ES-I3 (cell line): ENCODE data around the gene SDF4.
"Not testable (repeated sequence)": the region's sequence is repeated elsewhere in the genome, so short reads cannot be mapped to it uniquely, and the experiment has no call there.

Experiments used
- H3K36me3 ChIP-seq: 2 replicates; pipeline ENCODE4 v1.6.1; 2013; ENCODE audit warnings: mild to moderate bottlenecking, low read length, control low read depth, moderate library complexity; ENCODE audit not compliant: insufficient read depth
- H3K4me1 ChIP-seq: 2 replicates; pipeline ENCODE4 v1.6.1; 2013; ENCODE audit warnings: mild to moderate bottlenecking, control low read depth, low read length; ENCODE audit not compliant: insufficient read depth
- H3K9ac ChIP-seq: 2 replicates; pipeline ENCODE4 v1.6.1; 2013; ENCODE audit warnings: low read depth, mild to moderate bottlenecking, low read length, moderate library complexity
- H3K9me3 ChIP-seq: 2 replicates; pipeline ENCODE4 v1.6.1; 2013; ENCODE audit warnings: mild to moderate bottlenecking, low read length, moderate library complexity; ENCODE audit not compliant: control insufficient read depth, insufficient read depth

SDF4 gene

DNA sequence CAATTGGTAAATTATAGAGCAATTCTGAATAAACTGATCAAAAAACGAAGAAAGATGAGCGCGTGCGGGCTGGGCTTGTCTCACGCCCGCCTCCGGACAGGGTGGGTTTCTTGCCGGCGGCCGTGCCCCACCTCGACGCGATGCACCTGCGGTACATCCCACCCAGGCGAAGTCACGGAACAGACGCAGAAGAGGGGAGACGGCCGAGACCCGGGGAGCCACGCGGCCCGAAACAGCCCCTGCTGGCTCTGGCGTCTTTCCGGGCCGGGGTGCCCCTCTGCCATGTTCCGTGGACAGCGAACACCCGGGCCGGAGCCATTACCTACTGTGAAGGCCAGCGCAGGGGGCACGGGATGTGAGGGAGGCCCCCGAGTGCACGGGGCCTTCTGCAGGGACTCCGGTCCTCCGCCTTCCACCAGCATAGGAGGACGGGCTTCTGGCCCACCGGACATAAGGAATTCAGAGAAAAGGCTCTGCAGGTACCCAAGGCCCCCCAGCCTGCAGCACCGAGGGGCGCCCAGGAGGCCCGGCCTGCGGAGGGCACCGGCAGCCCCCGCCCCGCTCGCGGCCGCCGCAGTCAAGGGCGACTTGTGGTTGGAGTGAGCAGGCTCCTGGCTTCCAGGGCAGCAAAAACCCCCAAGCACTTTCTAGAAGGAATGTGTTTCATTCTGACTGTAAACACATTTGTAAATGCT lies 22.3 kb upstream of the SDF4 start:
- Histone ChIP-seq H3K9ac (no peak overlapping the region), H3K9me3 (no peaks in the 10 kb centered on the region), H3K36me3 (peaks cover 12% of the 10 kb centered on the region), H3K4me1 (peaks cover 10% of the 10 kb centered on the region; the same call in 1 of the 2 replicates)

DNA sequence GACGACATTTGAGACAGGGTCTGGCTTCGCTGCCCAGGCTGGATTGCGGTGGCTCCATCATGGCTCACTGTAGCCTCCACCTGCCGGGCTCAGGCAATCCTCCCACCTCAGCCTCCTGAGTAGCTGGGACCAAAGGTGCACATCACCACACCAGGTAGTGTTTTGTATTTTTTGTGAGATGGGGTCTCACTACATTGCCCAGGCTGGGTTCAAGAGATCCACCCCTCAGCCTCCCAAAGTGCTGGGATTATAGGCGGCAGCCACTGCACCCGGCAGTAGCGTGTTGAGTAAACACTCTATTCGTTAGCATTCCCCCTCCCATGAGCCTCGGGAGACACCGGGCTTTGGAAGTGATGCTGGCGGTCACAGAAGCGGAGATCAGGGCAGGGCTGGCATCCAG lies 21.5 kb upstream of the SDF4 start:
- Histone ChIP-seq H3K4me1 (peaks cover 7% of the 10 kb centered on the region; the same call in 1 of the 2 replicates), H3K9me3 (no peaks in the 10 kb centered on the region), H3K9ac (no peak overlapping the region), H3K36me3 (peaks cover 11% of the 10 kb centered on the region)

DNA sequence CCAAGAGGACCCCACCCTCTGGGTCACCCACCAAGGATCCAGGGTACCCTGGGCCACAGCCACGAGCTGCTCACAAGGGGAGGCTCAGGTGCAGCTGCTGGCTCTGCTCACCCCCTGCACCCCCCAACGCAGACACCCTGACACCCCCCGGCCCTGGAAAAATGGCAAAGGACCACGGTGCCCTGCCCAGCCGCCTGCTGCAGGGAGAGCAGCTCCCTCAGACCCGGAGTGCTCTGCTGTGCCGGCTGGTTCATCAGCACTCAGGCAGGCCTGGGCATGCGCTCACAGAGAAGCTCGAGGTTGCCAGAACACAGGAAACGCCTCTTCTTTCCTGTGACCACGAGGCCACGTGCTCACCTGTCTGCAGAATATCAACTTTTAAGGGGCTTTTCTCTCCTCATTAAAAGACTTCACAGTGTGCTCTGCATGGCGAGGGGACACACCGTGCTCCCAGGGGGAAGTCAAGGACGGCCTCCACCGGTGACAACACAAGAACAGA lies 19.0 kb upstream of the SDF4 start:
- Histone ChIP-seq H3K4me1 (no peaks in the 10 kb centered on the region), H3K9me3 (no peaks in the 10 kb centered on the region), H3K36me3 (peaks cover 9% of the 10 kb centered on the region), H3K9ac (no peak overlapping the region)

DNA sequence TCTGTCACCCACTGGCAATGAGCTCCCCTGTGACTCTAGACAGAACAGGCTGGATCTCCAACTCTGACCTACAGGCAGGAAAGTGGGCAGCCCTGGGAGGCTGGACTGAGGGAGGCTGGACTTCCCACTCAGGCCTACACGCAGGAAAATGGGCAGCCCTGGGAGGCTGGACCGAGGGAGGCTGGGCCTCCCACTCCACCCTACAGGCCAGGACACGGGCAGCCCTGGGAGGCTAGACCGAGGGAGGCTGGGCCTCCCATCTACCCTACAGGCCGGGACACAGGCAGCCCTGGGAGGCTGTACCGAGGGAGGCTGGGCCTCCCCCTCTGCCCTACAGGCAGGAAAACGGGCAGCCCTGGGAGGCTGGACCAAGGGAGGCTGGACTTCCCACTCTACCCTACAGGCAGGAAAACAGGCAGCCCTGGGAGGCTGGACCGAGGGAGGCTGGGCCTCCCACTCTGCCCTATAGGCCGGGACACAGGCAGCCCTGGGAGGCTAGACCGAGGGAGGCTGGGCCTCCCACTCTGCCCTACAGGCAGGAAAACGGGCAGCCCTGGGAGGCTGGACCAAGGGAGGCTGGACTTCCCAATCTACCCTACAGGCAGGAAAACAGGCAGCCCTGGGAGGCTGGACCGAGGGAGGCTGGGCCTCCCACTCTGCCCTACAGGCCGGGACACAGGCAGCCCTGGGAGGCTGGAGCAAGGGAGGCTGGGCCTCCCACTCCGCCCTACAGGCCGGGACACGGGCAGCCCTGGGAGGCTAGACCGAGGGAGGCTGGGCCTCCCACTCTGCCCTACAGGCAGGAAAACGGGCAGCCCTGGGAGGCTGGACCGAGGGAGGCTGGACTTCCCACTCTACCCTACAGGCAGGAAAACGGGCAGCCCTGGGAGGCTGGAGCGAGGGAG lies 16.5 kb upstream of the SDF4 start:
- H3K9me3 ChIP-seq, H3K4me1 ChIP-seq, H3K36me3 ChIP-seq, H3K9ac ChIP-seq: not testable (repeated sequence)

DNA sequence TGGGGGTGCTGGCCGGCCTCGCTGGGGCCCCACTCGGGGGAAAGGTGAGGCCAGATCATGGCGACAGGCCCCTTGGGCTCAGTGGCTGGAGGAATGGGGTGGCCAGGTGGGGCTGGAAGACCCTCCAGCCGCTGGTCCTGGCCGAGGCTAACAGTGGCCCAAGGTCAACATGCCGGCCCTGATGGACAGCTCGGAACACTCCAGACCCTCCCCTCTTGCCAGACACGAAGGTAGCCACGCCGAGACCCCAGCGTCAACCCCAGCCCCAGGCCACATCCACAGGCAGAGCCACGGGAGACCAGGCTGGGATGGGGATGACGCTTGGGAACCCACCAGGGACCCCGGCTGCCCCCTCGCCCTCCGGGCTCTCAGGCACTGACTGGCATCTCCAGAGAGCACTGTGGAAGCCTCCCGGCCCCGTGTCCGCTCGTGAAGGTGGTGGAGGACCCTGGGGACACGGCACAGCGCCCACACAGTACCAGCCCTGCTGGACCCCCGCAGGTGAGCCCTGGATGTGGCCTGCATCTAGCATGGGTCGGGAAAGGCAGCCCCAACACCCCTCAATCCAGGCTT lies 15.6 kb upstream of the SDF4 start:
- Histone ChIP-seq H3K4me1 (no peaks in the 10 kb centered on the region), H3K36me3 (no peaks in the 10 kb centered on the region), H3K9ac (no peak overlapping the region), H3K9me3 (no peaks in the 10 kb centered on the region)

DNA sequence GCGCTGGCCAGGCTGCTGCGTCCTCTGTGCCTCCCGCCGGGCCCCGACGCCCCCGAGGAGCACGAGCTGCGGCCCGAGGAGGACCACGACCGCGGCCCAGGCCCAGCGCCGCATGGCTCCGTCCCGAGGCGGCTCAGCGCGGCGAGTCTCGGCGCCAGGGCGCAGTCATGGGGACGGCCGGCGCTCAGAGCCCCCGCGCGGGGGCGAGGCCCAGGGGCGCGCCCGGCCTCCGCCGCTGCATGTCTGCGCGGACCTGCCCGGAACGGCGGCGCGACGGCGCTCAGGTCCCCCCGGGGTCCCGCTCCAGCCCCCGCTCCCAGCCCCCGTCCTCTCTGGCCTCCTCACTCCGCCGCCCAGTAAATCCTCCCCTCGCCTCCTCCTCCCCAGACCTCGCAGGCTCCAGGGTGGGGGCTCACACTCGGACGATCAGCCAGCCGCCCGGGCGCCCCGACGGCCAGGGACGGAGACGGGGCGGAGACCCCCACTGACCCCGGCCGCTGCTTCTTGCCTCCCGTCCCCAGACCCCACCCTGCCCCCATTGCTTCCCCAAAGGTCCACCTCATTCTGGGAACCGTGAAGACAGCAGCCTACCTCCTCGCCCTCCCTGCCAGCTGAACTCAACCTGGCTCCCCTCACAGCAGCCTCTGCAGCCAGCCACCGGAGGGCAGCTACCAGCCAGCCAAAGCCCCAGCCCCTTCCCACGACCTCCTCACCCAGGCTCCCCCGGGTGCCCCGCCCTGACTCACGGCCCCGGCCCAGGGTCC lies 15.0 kb upstream of the SDF4 start, which contains the start of gene C1QTNF12:
Gene C1QTNF12 (minus strand): TSS at position 146 of the 764 bp plus-strand sequence. CDS start 32 bp downstream, at position 114.
- no peaks in the 10 kb centered on the region for H3K36me3 ChIP-seq
- H3K4me1 ChIP-seq, result no peaks in the 10 kb centered on the region
- H3K9me3 ChIP-seq, result no peaks in the 10 kb centered on the region
- peak within 1 kb of the TSS; percentile 11; the same call in 1 of the 2 replicates for H3K9ac ChIP-seq

DNA sequence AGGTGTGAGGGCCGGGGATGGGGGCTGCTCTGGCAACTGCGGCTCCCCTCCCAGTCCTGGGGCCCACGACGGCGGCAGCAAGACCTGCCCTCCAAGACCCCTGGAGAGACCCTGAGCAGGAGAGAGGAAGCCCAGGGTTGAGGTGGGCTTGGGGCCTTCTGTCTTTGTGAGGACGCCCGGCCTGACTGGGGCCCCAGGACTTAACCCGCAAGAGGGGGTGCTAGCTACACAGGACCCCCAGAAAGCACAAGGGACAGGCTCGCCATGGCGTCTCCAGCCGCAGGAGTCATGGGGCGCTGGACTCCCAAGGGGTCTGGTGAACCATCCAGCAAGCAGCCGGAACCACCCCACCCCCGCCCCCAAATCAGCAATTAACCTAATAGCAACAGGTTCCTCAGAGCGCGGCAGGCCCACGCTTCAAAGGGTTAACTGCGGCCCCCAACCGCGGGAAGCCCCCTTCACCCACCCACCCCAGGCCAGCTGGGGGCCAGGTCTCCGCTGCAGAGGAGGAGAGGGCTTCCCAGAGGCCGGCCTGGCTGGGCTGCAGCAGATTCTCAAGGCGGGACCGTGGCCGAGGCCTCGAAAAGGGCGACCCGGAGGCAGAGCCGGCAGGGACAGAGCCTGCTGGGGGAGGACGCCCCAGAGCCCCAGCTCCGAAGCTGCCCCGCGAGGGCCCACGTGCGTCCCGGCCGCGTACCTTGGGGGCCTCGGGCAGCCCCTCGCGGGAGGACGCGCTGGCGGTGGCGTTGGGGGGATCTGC lies 14.2 kb upstream of the SDF4 start:
- Histone ChIP-seq H3K9ac (peak overlapping the region; percentile 11; the same call in 1 of the 2 replicates), H3K9me3 (no peaks in the 10 kb centered on the region), H3K36me3 (no peaks in the 10 kb centered on the region), H3K4me1 (no peaks in the 10 kb centered on the region)

DNA sequence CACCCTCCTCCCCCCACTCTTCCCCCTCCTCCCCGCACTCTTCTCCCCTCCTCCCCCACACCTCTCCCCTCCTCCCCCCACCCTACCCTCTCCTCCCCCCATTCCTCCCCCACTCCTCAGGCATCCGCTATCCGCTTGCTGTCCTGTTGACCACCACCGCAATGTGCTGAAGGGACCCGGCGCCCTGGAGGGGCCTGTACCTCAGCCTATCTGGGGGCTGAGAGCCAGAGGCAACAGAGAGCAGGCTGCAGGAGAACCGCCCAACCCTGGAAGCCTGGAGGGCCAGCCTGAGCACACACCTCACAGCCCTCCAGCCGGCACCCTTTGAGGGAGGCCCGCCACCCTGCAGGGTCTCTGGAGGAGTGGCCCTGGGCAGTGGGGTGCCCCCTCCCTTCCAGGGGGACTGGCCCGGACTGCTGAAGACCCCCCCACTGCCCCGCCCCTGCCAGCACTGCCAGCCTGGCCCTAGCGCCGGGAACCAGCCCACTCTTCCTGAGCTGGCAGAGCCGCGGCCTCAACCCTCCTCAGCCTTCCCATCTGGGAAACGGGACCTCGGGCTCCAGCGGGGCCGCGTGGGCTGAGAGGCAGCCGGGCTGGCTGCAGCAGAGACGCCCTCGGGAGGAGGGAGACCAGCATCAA lies 13.5 kb upstream of the SDF4 start:
- H3K36me3 ChIP-seq, result no peaks in the 10 kb centered on the region
- no peak overlapping the region for H3K9ac ChIP-seq
- H3K4me1 ChIP-seq, result no peaks in the 10 kb centered on the region
- H3K9me3 ChIP-seq, result no peaks in the 10 kb centered on the region

DNA sequence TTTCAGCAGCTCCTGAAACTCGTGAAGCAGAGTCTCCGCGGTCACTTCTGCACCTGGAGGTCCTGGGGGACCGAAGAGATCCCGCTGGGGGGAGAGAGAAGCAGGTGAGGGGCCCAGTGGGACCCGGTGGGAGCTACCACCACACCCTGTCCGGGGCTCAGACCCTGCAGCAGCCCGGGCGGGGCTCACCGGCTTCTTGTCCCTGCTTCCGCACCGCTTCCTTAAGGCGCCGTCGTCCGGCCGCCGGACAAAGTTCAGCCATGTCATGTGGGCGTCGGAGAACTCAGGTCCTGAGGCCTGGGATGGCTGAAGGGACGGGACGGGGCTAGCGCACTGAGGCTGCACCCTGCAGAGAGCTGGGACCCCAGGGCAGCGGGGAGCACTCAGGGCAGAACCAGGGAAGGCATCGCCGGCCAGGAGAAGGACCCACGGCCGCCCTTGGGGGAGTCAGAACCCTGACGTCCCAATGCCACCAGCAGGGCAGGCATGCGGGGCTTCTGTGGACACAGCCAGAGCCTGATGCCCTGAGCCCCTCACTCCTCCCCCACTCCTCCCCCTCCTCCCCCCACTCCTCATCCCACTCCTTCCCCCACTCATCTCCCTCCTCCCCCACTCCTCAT lies 12.5 kb upstream of the SDF4 start:
- H3K4me1 ChIP-seq, result no peaks in the 10 kb centered on the region
- H3K9ac ChIP-seq, result no peak overlapping the region
- H3K9me3 ChIP-seq, result no peaks in the 10 kb centered on the region
- H3K36me3 ChIP-seq, result no peaks in the 10 kb centered on the region

DNA sequence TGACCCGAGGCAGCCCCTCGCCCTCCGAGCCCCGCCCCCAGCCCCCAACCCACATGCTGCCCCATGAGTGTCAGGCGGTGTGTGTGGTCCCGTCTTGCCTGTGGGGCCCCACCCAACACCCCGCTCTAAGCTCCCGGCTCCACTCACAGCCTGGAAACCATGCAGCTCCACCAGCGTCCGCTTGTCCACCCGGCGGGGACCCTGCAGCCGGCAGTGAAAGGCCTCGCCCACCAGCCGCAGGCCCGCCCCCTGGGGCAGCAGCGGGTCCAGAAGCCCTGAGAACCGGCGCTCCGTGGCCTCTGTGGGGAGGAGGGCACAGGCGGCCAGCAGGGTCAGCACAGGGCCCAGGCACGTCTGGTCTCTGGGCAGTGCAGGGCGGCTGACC lies 12.0 kb upstream of the SDF4 start:
- Histone ChIP-seq H3K9ac (no peak overlapping the region), H3K4me1 (no peaks in the 10 kb centered on the region), H3K36me3 (no peaks in the 10 kb centered on the region), H3K9me3 (no peaks in the 10 kb centered on the region)

DNA sequence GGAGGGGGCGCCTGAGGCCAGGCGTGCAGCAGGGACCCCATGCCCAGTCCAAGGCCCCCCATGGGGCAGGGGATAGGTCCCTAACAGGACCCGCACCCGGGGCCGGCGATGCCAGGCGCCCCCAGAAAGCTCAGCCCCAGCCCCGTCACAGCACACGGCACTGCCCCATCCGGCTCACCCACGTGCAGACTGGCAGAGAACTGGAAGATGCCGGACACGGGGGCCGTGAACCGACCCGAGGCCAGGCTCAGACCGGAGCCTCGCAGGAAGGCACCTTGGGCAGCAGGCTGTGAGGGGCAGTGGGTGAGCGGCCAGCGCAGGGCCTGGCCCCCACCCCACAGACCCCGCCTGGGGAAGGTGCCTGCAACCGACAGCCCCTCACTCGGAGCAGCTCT lies 11.5 kb upstream of the SDF4 start:
- H3K4me1 ChIP-seq, result no peaks in the 10 kb centered on the region
- H3K9me3 ChIP-seq, result no peaks in the 10 kb centered on the region
- H3K9ac ChIP-seq, result no peak overlapping the region
- no peaks in the 10 kb centered on the region for H3K36me3 ChIP-seq

DNA sequence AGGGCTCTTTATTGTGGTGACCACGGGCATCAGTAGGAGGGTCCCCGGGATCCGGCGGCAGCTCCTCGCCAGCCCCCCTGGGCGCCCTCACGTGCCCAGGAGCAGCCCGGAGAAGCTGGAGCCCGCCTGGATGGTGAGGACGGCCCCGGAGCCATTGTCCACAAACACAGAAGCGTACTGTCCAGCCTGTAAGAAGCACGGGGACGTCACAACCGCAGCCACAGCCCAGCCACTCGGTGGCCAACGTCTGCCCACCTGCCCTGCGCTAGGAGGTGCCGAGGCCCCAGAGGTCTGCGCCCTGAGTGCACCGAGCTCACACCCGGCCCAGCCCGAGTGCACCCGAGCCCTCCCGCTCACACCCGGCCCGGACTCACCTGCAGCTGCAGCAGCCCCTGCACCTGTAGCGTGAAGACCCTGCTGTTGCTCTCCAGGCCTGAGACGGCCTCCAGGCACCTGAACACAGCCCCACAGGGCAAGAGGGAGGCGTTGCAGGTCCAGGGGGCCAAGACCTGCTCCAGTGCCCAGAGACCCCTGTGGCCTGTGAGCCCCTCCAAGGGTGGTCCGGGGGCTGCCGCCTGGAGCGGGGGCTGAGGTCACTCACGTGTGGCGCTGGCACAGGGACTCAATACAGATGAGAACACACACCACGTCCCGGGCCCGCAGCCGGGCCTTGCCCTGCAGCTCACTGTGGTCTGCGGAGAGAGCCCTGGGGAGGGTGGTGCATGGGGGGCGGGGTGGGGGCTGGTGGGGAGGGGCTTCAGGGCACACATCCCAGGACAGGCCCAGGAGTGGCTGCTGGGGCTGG lies 10.9 kb upstream of the SDF4 start:
- Histone ChIP-seq H3K4me1 (no peaks in the 10 kb centered on the region; the same call in 1 of the 2 replicates), H3K36me3 (no peaks in the 10 kb centered on the region), H3K9me3 (no peaks in the 10 kb centered on the region), H3K9ac (no peak overlapping the region)
